Measurements from ENCODE around the gene NIPBL. TPM values are rescaled to one million over a fixed set of nuclear protein-coding genes. Genes with fewer than 3 reads are reported as not detected.
"Not testable (repeated sequence)": the region's sequence is repeated elsewhere in the genome, so short reads cannot be mapped to it uniquely, and the experiment has no call there.

NIPBL gene
- total and polyA plus RNA-seq, 2 donors (not counting 1 experiment from before 2014, with no cell fraction given): 30.8 to 34.2 TPM

GRCh38 chr5:37002176-37002751 is 125.7 kb downstream of the NIPBL start:
- no peak overlapping the region for H3K4me2 ChIP-seq (ENCODE audit: extremely low read depth, insufficient read depth, low read length)
- peaks cover 3% of the 10 kb centered on the region for H3K36me3 ChIP-seq (ENCODE audit: control insufficient read depth, insufficient read depth, low read length)
- H3K27me3 ChIP-seq (ENCODE audit: control insufficient read depth, insufficient read depth, low read length): no peaks in the 10 kb centered on the region
- TF ChIP-seq CTCF (conservative IDR thresholded peaks at IDR 0.05 in 1 of 2, IDR thresholded peaks at IDR 0.05 in 1 of 2; ENCODE audit: low read depth in 1 of 2, low read length in 2 of 2) (no peak), EZH2 (IDR thresholded peaks at IDR 0.05; ENCODE audit: low read length, missing control alignments) (no peak)
- no peaks in the 10 kb centered on the region for H4K20me1 ChIP-seq (ENCODE audit: control insufficient read depth, extremely low read depth, insufficient read depth, low read length)
- H3K79me2 ChIP-seq (ENCODE audit: control insufficient read depth, insufficient read depth, low read length): no peaks in the 10 kb centered on the region
- H3K9ac ChIP-seq (ENCODE audit: insufficient read depth, low read length): no peak overlapping the region
- no peak overlapping the region for H2AFZ ChIP-seq (ENCODE audit: low read length)
- H3K9me3 ChIP-seq (ENCODE audit: control insufficient read depth, insufficient read depth, low read depth, low read length): no peaks in the 10 kb centered on the region
- H3K4me3 ChIP-seq (replicated peaks in 1 of 4; ENCODE audit: control extremely low read depth in 1 of 4, insufficient read depth in 1 of 4, low read depth in 3 of 4, low read length in 4 of 4): no peak overlapping the region
- no peaks in the 10 kb centered on the region for H3K4me1 ChIP-seq (ENCODE audit: control insufficient read depth, extremely low read depth, insufficient read depth, low read length)
- DNase-seq (ENCODE audit: low read depth in 2 of 2): no peak
- H3K27ac ChIP-seq (ENCODE audit: insufficient read depth, low read length): no peak overlapping the region

GRCh38 chr5:37005252-37005651 is 128.7 kb downstream of the NIPBL start:
- Histone ChIP-seq H3K79me2 (ENCODE audit: control insufficient read depth, insufficient read depth, low read length) (no peaks in the 10 kb centered on the region), H3K27me3 (ENCODE audit: control insufficient read depth, insufficient read depth, low read length) (no peaks in the 10 kb centered on the region), H3K9me3 (ENCODE audit: control insufficient read depth, insufficient read depth, low read depth, low read length) (no peaks in the 10 kb centered on the region), H3K27ac (ENCODE audit: insufficient read depth, low read length) (no peak overlapping the region), H3K4me3 (replicated peaks in 1 of 4; ENCODE audit: control extremely low read depth in 1 of 4, insufficient read depth in 1 of 4, low read depth in 3 of 4, low read length in 4 of 4) (no peak overlapping the region), H3K4me1 (ENCODE audit: control insufficient read depth, extremely low read depth, insufficient read depth, low read length) (no peaks in the 10 kb centered on the region), H3K9ac (ENCODE audit: insufficient read depth, low read length) (no peak overlapping the region), H2AFZ (ENCODE audit: low read length) (no peak overlapping the region), H3K36me3 (ENCODE audit: control insufficient read depth, insufficient read depth, low read length) (peaks cover 5% of the 10 kb centered on the region), H4K20me1 (ENCODE audit: control insufficient read depth, extremely low read depth, insufficient read depth, low read length) (no peaks in the 10 kb centered on the region), H3K4me2 (ENCODE audit: extremely low read depth, insufficient read depth, low read length) (no peak overlapping the region)
- TF ChIP-seq EZH2 (IDR thresholded peaks at IDR 0.05; ENCODE audit: low read length, missing control alignments) (no peak), CTCF (conservative IDR thresholded peaks at IDR 0.05 in 1 of 2, IDR thresholded peaks at IDR 0.05 in 1 of 2; ENCODE audit: low read depth in 1 of 2, low read length in 2 of 2) (no peak)
- DNase-seq (ENCODE audit: low read depth in 2 of 2): peak; percentile 10 to 81

- H3K9me3 ChIP-seq (ENCODE audit: control insufficient read depth, insufficient read depth, low read depth, low read length): no peaks in the 10 kb centered on the region
- no peaks in the 10 kb centered on the region for H3K27me3 ChIP-seq (ENCODE audit: control insufficient read depth, insufficient read depth, low read length)
- DNase-seq (ENCODE audit: low read depth in 2 of 2): peak; percentile 23 to 53
- no peak overlapping the region for H3K9ac ChIP-seq (ENCODE audit: insufficient read depth, low read length)
- no peak overlapping the region for H3K4me2 ChIP-seq (ENCODE audit: extremely low read depth, insufficient read depth, low read length)
- no peak overlapping the region for H2AFZ ChIP-seq (ENCODE audit: low read length)
- H4K20me1 ChIP-seq (ENCODE audit: control insufficient read depth, extremely low read depth, insufficient read depth, low read length): no peaks in the 10 kb centered on the region
- no peak overlapping the region for H3K4me3 ChIP-seq (replicated peaks in 1 of 4; ENCODE audit: control extremely low read depth in 1 of 4, insufficient read depth in 1 of 4, low read depth in 3 of 4, low read length in 4 of 4)
- H3K79me2 ChIP-seq (ENCODE audit: control insufficient read depth, insufficient read depth, low read length): no peaks in the 10 kb centered on the region
- H3K36me3 ChIP-seq (ENCODE audit: control insufficient read depth, insufficient read depth, low read length): peaks cover 5% of the 10 kb centered on the region
- H3K27ac ChIP-seq (ENCODE audit: insufficient read depth, low read length): no peak overlapping the region
- H3K4me1 ChIP-seq (ENCODE audit: control insufficient read depth, extremely low read depth, insufficient read depth, low read length): no peaks in the 10 kb centered on the region
- peak in 1 of 2 donors; percentile 52 for TF ChIP-seq CTCF (conservative IDR thresholded peaks at IDR 0.05 in 1 of 2, IDR thresholded peaks at IDR 0.05 in 1 of 2; ENCODE audit: low read depth in 1 of 2, low read length in 2 of 2)
- no peak for TF ChIP-seq EZH2 (IDR thresholded peaks at IDR 0.05; ENCODE audit: low read length, missing control alignments)
Measured at GRCh38 chr5:37005946-37006540, 129.5 kb downstream of the NIPBL start.

GRCh38 chr5:37013181-37013580 is 136.6 kb downstream of the NIPBL start:
- DNase-seq (ENCODE audit: low read depth in 2 of 2); H3K36me3 ChIP-seq (ENCODE audit: control insufficient read depth, insufficient read depth, low read length); H3K4me2 ChIP-seq (ENCODE audit: extremely low read depth, insufficient read depth, low read length); H3K27me3 ChIP-seq (ENCODE audit: control insufficient read depth, insufficient read depth, low read length); H3K9ac ChIP-seq (ENCODE audit: insufficient read depth, low read length); H4K20me1 ChIP-seq (ENCODE audit: control insufficient read depth, extremely low read depth, insufficient read depth, low read length); H2AFZ ChIP-seq (ENCODE audit: low read length); H3K9me3 ChIP-seq (ENCODE audit: control insufficient read depth, insufficient read depth, low read depth, low read length); H3K79me2 ChIP-seq (ENCODE audit: control insufficient read depth, insufficient read depth, low read length); H3K4me3 ChIP-seq (replicated peaks in 1 of 4; ENCODE audit: control extremely low read depth in 1 of 4, insufficient read depth in 1 of 4, low read depth in 3 of 4, low read length in 4 of 4); H3K4me1 ChIP-seq (ENCODE audit: control insufficient read depth, extremely low read depth, insufficient read depth, low read length); H3K27ac ChIP-seq (ENCODE audit: insufficient read depth, low read length): not testable (repeated sequence)
